H1 (cell line): ENCODE results near the gene TOB2. TPM values are rescaled to one million over a fixed set of nuclear protein-coding genes. Genes with fewer than 3 reads are reported as not detected.

ENCODE experiments used
- CTCF ChIA-PET: fragments of 300-600 bp; sonication (Branson Sonifier 250); formaldehyde crosslinking; loops from one replicate; lab custom pipeline; 2021; ENCODE audit not compliant: partially characterized antibody; lab: Charles Lee
- POLR2A ChIA-PET: fragments of 300-600 bp; sonication (Branson Sonifier 250); formaldehyde crosslinking; loops from one replicate; lab custom pipeline; 2021; ENCODE audit warnings: inconsistent platforms; ENCODE audit not compliant: partially characterized antibody; lab: Charles Lee
- DNase-seq, 2 experiments: peaks; one replicate each; pipeline versions ENCODE4 v3.0.0 to v3.0.0-alpha.2; 2010 to 2022; ENCODE audit warnings: low spot score in 2 of 2, low read depth in 1 of 2, mixed read lengths in 1 of 2
- FAIRE-seq: peaks from 2 replicates; lab custom pipeline; 2011; peaks lifted over from hg19 to GRCh38; lab: Jason Lieb, UNC
- H2AFZ ChIP-seq: 2 replicates; pipeline ENCODE4 v1.8.1; 2012; ENCODE audit warnings: low read length, inconsistent platforms
- H2AK5ac ChIP-seq: 2 replicates; pipeline ENCODE4 v1.6.1; 2013; ENCODE audit warnings: low read depth, low read length
- H2BK120ac ChIP-seq: replicated peaks from 2 replicates; pipeline ENCODE3; 2013; ENCODE audit warnings: low read depth, low read length, inconsistent platforms
- H2BK12ac ChIP-seq: 2 replicates; pipeline ENCODE4 v1.6.1; 2013; ENCODE audit warnings: low read depth, low read length
- H2BK15ac ChIP-seq: 2 replicates; pipeline ENCODE4 v1.6.1; 2013; ENCODE audit warnings: low read length
- H2BK20ac ChIP-seq: 2 replicates; pipeline ENCODE4 v1.6.1; 2013; ENCODE audit warnings: low read length
- H2BK5ac ChIP-seq: 2 replicates; pipeline ENCODE4 v1.6.1; 2013; ENCODE audit warnings: low read depth, low read length
- H3K14ac ChIP-seq: 2 replicates; pipeline ENCODE4 v1.6.1; 2013; ENCODE audit warnings: inconsistent platforms; ENCODE audit not compliant: insufficient read length
- H3K18ac ChIP-seq: 2 replicates; pipeline ENCODE4 v1.6.1; 2013; ENCODE audit warnings: low read length; ENCODE audit errors: extremely low read depth
- H3K23ac ChIP-seq: 2 replicates; pipeline ENCODE4 v1.6.1; 2013; ENCODE audit warnings: inconsistent platforms; ENCODE audit not compliant: insufficient read length
- H3K23me2 ChIP-seq: 2 replicates; pipeline ENCODE4 v1.6.1; 2013; ENCODE audit warnings: low read depth, low read length
- H3K27ac ChIP-seq: 2 replicates; pipeline ENCODE4 v1.6.1; 2011; ENCODE audit warnings: low read depth, low read length, inconsistent platforms
- H3K27me3 ChIP-seq, 4 experiments: replicated peaks in 1 of 4; 1 replicate in 1 of 4; 2 replicates in 3 of 4; pipeline versions ENCODE4 v1.6.1 to v1.8.1; 2011 to 2013; ENCODE audit warnings: low read length in 3 of 4, mild to moderate bottlenecking in 3 of 4, inconsistent platforms in 2 of 4, mixed read lengths in 2 of 4, moderate library complexity in 1 of 4; ENCODE audit not compliant: control insufficient read depth in 3 of 4, insufficient read depth in 3 of 4; ENCODE audit errors: extremely low read depth in 1 of 4
- H3K36me3 ChIP-seq, 4 experiments: 2 replicates each; pipeline versions ENCODE4 v1.6.1 to v1.8.1; 2011 to 2013; ENCODE audit warnings: mild to moderate bottlenecking in 4 of 4, low read length in 3 of 4, moderate library complexity in 2 of 4, control low read depth in 1 of 4, inconsistent platforms in 1 of 4; ENCODE audit not compliant: insufficient read depth in 4 of 4, control insufficient read depth in 2 of 4
- H3K4ac ChIP-seq: replicated peaks from 2 replicates; pipeline ENCODE3; 2013; ENCODE audit warnings: low read length, low read depth, mixed read lengths, inconsistent platforms; ENCODE audit not compliant: insufficient read length
- H3K4me1 ChIP-seq, 4 experiments: replicated peaks in 1 of 4; 1 replicate in 1 of 4; 2 replicates in 3 of 4; pipeline versions ENCODE4 v1.6.1 to v1.8.1; 2011 to 2013; ENCODE audit warnings: low read length in 3 of 4, inconsistent platforms in 2 of 4, mixed read lengths in 1 of 4; ENCODE audit not compliant: insufficient read depth in 4 of 4, control insufficient read depth in 3 of 4
- H3K4me2 ChIP-seq, 2 experiments: 2 replicates each; pipeline versions ENCODE4 v1.6.1 to v1.8.1; 2011 to 2013; ENCODE audit warnings: low read depth in 2 of 2, low read length in 2 of 2, control low read depth in 1 of 2, inconsistent platforms in 1 of 2, mild to moderate bottlenecking in 1 of 2; ENCODE audit not compliant: insufficient read depth in 1 of 2
- H3K4me3 ChIP-seq, 4 experiments: fragments of 200-600, 300-600 bp in 1 of 4; sonication (generic), shearing (Covaris generic), sonication (Bioruptor Twin) in 1 of 4; 2 replicates each; pipeline versions ENCODE4 v1.5.1 to v1.8.1; 2011 to 2016; ENCODE audit warnings: low read length in 4 of 4, low read depth in 3 of 4, control low read depth in 2 of 4, inconsistent platforms in 2 of 4, mild to moderate bottlenecking in 2 of 4, mixed read lengths in 1 of 4, moderate library complexity in 1 of 4; ENCODE audit not compliant: insufficient read depth in 2 of 4; ENCODE audit errors: extremely low read depth in 1 of 4
- H3K56ac ChIP-seq: replicated peaks from 2 replicates; pipeline ENCODE3; 2013; ENCODE audit warnings: low read depth, mild to moderate bottlenecking, mixed read lengths, low read length, inconsistent platforms; ENCODE audit not compliant: insufficient read length
- H3K79me1 ChIP-seq: 2 replicates; pipeline ENCODE4 v1.6.1; 2013; ENCODE audit warnings: low read depth, low read length, control low read depth
- H3K79me2 ChIP-seq, 2 experiments: 2 replicates each; pipeline versions ENCODE4 v1.6.1 to v1.8.1; 2012 to 2013; ENCODE audit warnings: low read length in 2 of 2, mild to moderate bottlenecking in 2 of 2, inconsistent platforms in 1 of 2; ENCODE audit not compliant: insufficient read depth in 2 of 2, control insufficient read depth in 1 of 2
- H3K9ac ChIP-seq, 4 experiments: replicated peaks in 1 of 4; 1 replicate in 1 of 4; 2 replicates in 3 of 4; pipeline versions ENCODE4 v1.6.1 to v1.8.1; 2011 to 2013; ENCODE audit warnings: low read depth in 3 of 4, low read length in 3 of 4, control low read depth in 2 of 4, mild to moderate bottlenecking in 2 of 4, moderate library complexity in 2 of 4, inconsistent platforms in 1 of 4; ENCODE audit errors: extremely low read depth in 1 of 4
- H3K9me3 ChIP-seq, 2 experiments: 2 replicates each; pipeline versions ENCODE4 v1.6.1 to v1.8.1; 2012 to 2013; ENCODE audit warnings: mild to moderate bottlenecking in 2 of 2, moderate library complexity in 2 of 2, control low read depth in 1 of 2, inconsistent platforms in 1 of 2, low read depth in 1 of 2, low read length in 1 of 2, mixed read lengths in 1 of 2; ENCODE audit not compliant: insufficient read depth in 2 of 2
- H4K20me1 ChIP-seq, 2 experiments: replicated peaks in 1 of 2; 2 replicates each; pipeline versions ENCODE3 to v1.8.1; 2011 to 2013; ENCODE audit warnings: inconsistent platforms in 2 of 2, low read length in 2 of 2, mild to moderate bottlenecking in 1 of 2; ENCODE audit not compliant: insufficient read depth in 2 of 2, control insufficient read depth in 1 of 2
- H4K5ac ChIP-seq: 2 replicates; pipeline ENCODE4 v1.6.1; 2013; ENCODE audit warnings: low read length, low read depth, mixed read lengths, inconsistent platforms; ENCODE audit not compliant: insufficient read length
- H4K8ac ChIP-seq: 2 replicates; pipeline ENCODE4 v1.8.0; 2013; ENCODE audit warnings: mild to moderate bottlenecking, moderate library complexity, low read length, inconsistent platforms; ENCODE audit not compliant: insufficient read depth; ENCODE audit errors: extremely low read depth
- H4K91ac ChIP-seq: replicated peaks from 2 replicates; pipeline ENCODE3; 2013; ENCODE audit warnings: low read length, mixed read lengths, inconsistent platforms; ENCODE audit not compliant: insufficient read length
- CBX5 ChIP-seq: fragments of 300-800, 300-1000 bp; sonication (generic); IDR thresholded peaks from 2 replicates; pipeline ENCODE4 v1.7.1; 2016; ENCODE audit warnings: antibody characterized with exemption, low read length, low read depth
- CHD2 ChIP-seq: IDR thresholded peaks from 2 replicates; pipeline ENCODE4 v1.6.1; 2012; ENCODE audit warnings: low read length, improper control_type of control experiment
- CTBP2 ChIP-seq: IDR thresholded peaks from 2 replicates; pipeline ENCODE4 v1.7.0; 2011; ENCODE audit warnings: borderline replicate concordance, mild to moderate bottlenecking, moderate library complexity, mixed read lengths, low read length; ENCODE audit not compliant: insufficient read depth, insufficient read length
- E2F6 ChIP-seq: IDR thresholded peaks from 2 replicates; pipeline ENCODE4 v1.6.1; 2012; ENCODE audit warnings: inconsistent platforms
- EZH2 ChIP-seq: fragments of 200-600 bp; sonication (generic); IDR thresholded peaks from 2 replicates; pipeline ENCODE4 v1.7.1; 2012; ENCODE audit warnings: low read depth, mild to moderate bottlenecking, moderate library complexity, low read length, inconsistent platforms; ENCODE audit not compliant: severe bottlenecking
- NRF1 ChIP-seq: IDR thresholded peaks from 2 replicates; pipeline ENCODE4 v1.6.1; 2011; ENCODE audit warnings: mild to moderate bottlenecking, low read depth, low read length, improper control_type of control experiment
- POLR2A ChIP-seq, 2 experiments: IDR thresholded peaks; 1 replicate in 1 of 2; 2 replicates in 1 of 2; pipeline ENCODE4 v1.6.1; 2011; ENCODE audit warnings: low read depth in 2 of 2, low read length in 2 of 2, mild to moderate bottlenecking in 2 of 2; ENCODE audit errors: control extremely low read depth in 1 of 2
- POLR2AphosphoS5 ChIP-seq: IDR thresholded peaks from 2 replicates; pipeline ENCODE4 v1.6.1; 2011; ENCODE audit warnings: low read depth, low read length
- POU5F1 ChIP-seq: IDR thresholded peaks from 2 replicates; pipeline ENCODE4 v1.6.1; 2011; ENCODE audit warnings: low read depth, mild to moderate bottlenecking, low read length, moderate library complexity
- SP2 ChIP-seq: IDR thresholded peaks from 2 replicates; pipeline ENCODE4 v1.6.1; 2012; ENCODE audit warnings: mild to moderate bottlenecking, low read length, inconsistent platforms
- SP4 ChIP-seq: IDR thresholded peaks from 2 replicates; pipeline ENCODE4 v1.6.1; 2012; ENCODE audit warnings: low read length, inconsistent platforms
- ZNF274 ChIP-seq: IDR thresholded peaks from 2 replicates; pipeline ENCODE4 v1.7.0; 2012; ENCODE audit warnings: low read length, borderline replicate concordance; ENCODE audit errors: extremely low read depth
- WGBS, 2 experiments: shearing (Covaris generic) in 1 of 2; methylation state at CpG; one replicate each; pipeline versions ENCODE4 v1.1.6 to v1.1.7; 2013 to 2015; ENCODE audit warnings: low lambda C conversion rate in 2 of 2, mixed read lengths in 2 of 2, inconsistent platforms in 1 of 2, low coverage in 1 of 2, missing lambda C conversion rate in 1 of 2; ENCODE audit not compliant: insufficient replicate concordance in 2 of 2, insufficient coverage in 1 of 2, insufficient read length in 1 of 2; ENCODE audit errors: extremely low coverage in 1 of 2, missing lambda C conversion rate in 1 of 2; 5-methylcytosine and 5-hydroxymethylcytosine counted together
- polyA plus RNA-seq, 7 experiments: library from polyadenylated mRNA; depleted of rRNA in 3 of 7; stranded (reverse) in 5 of 7; unstranded in 2 of 7; fragments of >200 nt in 5 of 7; fragments of 200-250 nt in 2 of 7; gene quantifications; 1 replicate in 5 of 7; 2 replicates in 1 of 7; 4 replicates in 1 of 7; pipeline versions ENCODE4 v1.2.1 to v1.2.3, GENCODE V29; 2011 to 2013; ENCODE audit warnings: missing spikeins in 2 of 7, mixed read lengths in 2 of 7
- total RNA-seq: library from RNA; stranded (reverse); fragmentation: NEBNext Ultra II Directional; extraction: Animal tissue kit (Norgen Biotek cat#: 25700); gene quantifications from 2 replicates; pipeline ENCODE4 v1.2.1, GENCODE V29; 2021

The TOB2 gene
- total and polyA plus RNA-seq, 2 of the 8 experiments (the other 6 are each of a cell fraction or from before 2014, with no cell fraction given), result 27.0 to 54.1 TPM

- Histone ChIP-seq H3K27me3 (no peaks in the 10 kb centered on the region), H3K4me2 (peak overlapping the region; percentile 40 to 50), H2BK5ac (0 out of 2 replicates have a peak overlapping the region, but pooled peaks have one; percentile 89), H2BK20ac (0 out of 2 replicates have a peak overlapping the region, but pooled peaks have one; percentile 48), H3K27ac (no peak overlapping the region), H4K20me1 (peaks cover 0 to 3% of the 10 kb centered on the region in 2 experiments), H3K79me1 (peaks cover 8% of the 10 kb centered on the region), H3K36me3 (no peaks in the 10 kb centered on the region; a peak in 1 of 8 replicates), H3K4me1 (peaks cover 4 to 21% (median 14%) of the 10 kb centered on the region in 4 experiments; a peak in 6 of 7 replicates), H3K14ac (no peak overlapping the region), H3K23me2 (no peaks in the 10 kb centered on the region), H4K8ac (no peak overlapping the region), H4K91ac (no peak overlapping the region), H2AK5ac (peak overlapping the region; percentile 83; the same call in 1 of the 2 replicates), H3K9me3 (no peaks in the 10 kb centered on the region), H4K5ac (no peak overlapping the region), H3K9ac (no peak overlapping the region; a peak in 1 of 7 replicates), H2AFZ (no peak overlapping the region), H3K23ac (no peak overlapping the region), H2BK15ac (peak overlapping the region; percentile 72; the same call in 1 of the 2 replicates), H3K79me2 (peaks cover 5 to 71% of the 10 kb centered on the region in 2 experiments), H3K4me3 (no peak overlapping the region), H3K4ac (no peak overlapping the region), H3K56ac (no peak overlapping the region), H2BK12ac (peak overlapping the region; percentile 75; the same call in 1 of the 2 replicates), H3K18ac (peak overlapping the region; percentile 25; the same call in 1 of the 2 replicates), H2BK120ac (no peak overlapping the region)
- FAIRE-seq, result no peak
- CTCF ChIA-PET, result interaction anchor here (0.8 to 2.8 kb wide), 9 partner anchors 9 to 85 kb away, joined by 3 to 12 read pairs (median 5); no protein-coding TSS in a partner anchor
- WGBS, 2 experiments, result 83% methylated on average over 3 of the region's 3 CpGs; no CpG with 5 or more reads in 1 of the 2 experiments
- no peak for DNase-seq
- POLR2A ChIA-PET, result interaction anchor here (0.7 to 3.5 kb wide), 12 partner anchors 8 to 107 kb away, joined by 3 to 17 read pairs (median 4); partner anchors contain the start of genes ACO2, PHF5A, TEF and TOB2
- TF ChIP-seq EZH2, result no peak
- TF ChIP-seq CTBP2, result no peak
- no peak for TF ChIP-seq POLR2AphosphoS5
- TF ChIP-seq E2F6, result no peak
- no peak for TF ChIP-seq POLR2A (IDR thresholded peaks at IDR 0.05; ENCODE audit: control extremely low read depth in 1 of 2, low read depth in 2 of 2, low read length in 2 of 2)
- TF ChIP-seq SP2, result no peak
- TF ChIP-seq NRF1, result no peak
- TF ChIP-seq ZNF274, result no peak
- no peak for TF ChIP-seq CHD2
- TF ChIP-seq POU5F1, result no peak
- TF ChIP-seq CBX5, result no peak
- no peak for TF ChIP-seq SP4
Measured at GRCh38 chr22:41488596-41489385, 42.2 kb upstream of the TOB2 start.
